IMR-90 (cell line): ENCODE data around the gene ST3GAL4. TPM values are rescaled to one million over a fixed set of nuclear protein-coding genes. Genes with fewer than 3 reads are reported as not detected.

ENCODE experiments used
- ATAC-seq: fragments of 200-7000 bp; cut with Tn5 transposase; 2 replicates; pipeline ENCODE4 v1.9.1; 2020; ENCODE audit warnings: low read depth, mild to moderate bottlenecking, moderate library complexity
- BruUV-seq: library from RNA; stranded (reverse); fragments of 400-500 nt; replicated peaks from 2 replicates; lab custom pipeline; 2021; lab: Mats Ljungman, UMichigan
- CTCF ChIA-PET: fragments of 300-600 bp; formaldehyde crosslinking; extraction: SDS; loops from one replicate; lab custom pipeline; 2021; ENCODE audit warnings: antibody characterized with exemption; lab: Yijun Ruan, JAX
- POLR2A ChIA-PET: fragments of 300-600 bp; sonication (Branson Sonifier 250); formaldehyde crosslinking; loops from one replicate; lab custom pipeline; 2022; ENCODE audit warnings: antibody characterized with exemption; ENCODE audit not compliant: unreplicated experiment; lab: Charles Lee
- DNase-seq: peaks from one replicate; pipeline ENCODE4 v3.0.0; 2013
- H2AFZ ChIP-seq: replicated peaks from 2 replicates; pipeline ENCODE3; 2013; ENCODE audit warnings: low read length, mild to moderate bottlenecking; ENCODE audit not compliant: poor library complexity
- H2AK5ac ChIP-seq: 2 replicates; pipeline ENCODE4 v1.6.1; 2013; ENCODE audit warnings: low read depth, low read length, inconsistent platforms
- H2AK9ac ChIP-seq: replicated peaks from 2 replicates; pipeline ENCODE3; 2013; ENCODE audit warnings: mild to moderate bottlenecking, low read depth, low read length, moderate library complexity; ENCODE audit not compliant: poor library complexity
- H2BK120ac ChIP-seq: 2 replicates; pipeline ENCODE4 v1.6.1; 2013; ENCODE audit warnings: low read depth, low read length, inconsistent platforms
- H2BK15ac ChIP-seq: 3 replicates; pipeline ENCODE4 v1.6.1; 2013; ENCODE audit warnings: low read depth, low read length, inconsistent platforms
- H2BK20ac ChIP-seq: 2 replicates; pipeline ENCODE4 v1.6.1; 2013; ENCODE audit warnings: low read depth, mild to moderate bottlenecking, inconsistent platforms, low read length, moderate library complexity
- H2BK5ac ChIP-seq: 2 replicates; pipeline ENCODE4 v1.6.1; 2013; ENCODE audit warnings: mild to moderate bottlenecking, low read depth, low read length, inconsistent platforms; ENCODE audit not compliant: poor library complexity, severe bottlenecking
- H3K14ac ChIP-seq: replicated peaks from 2 replicates; pipeline ENCODE4 v1.6.1; 2013; ENCODE audit warnings: low read depth, low read length, inconsistent platforms
- H3K18ac ChIP-seq: 2 replicates; pipeline ENCODE4 v1.6.1; 2013; ENCODE audit warnings: low read depth, low read length, control low read depth
- H3K23ac ChIP-seq: 2 replicates; pipeline ENCODE4 v1.6.1; 2013; ENCODE audit warnings: low read depth, low read length, inconsistent platforms
- H3K27ac ChIP-seq: 2 replicates; pipeline ENCODE4 v1.5.1; 2013; ENCODE audit warnings: mild to moderate bottlenecking, control low read depth, low read length; ENCODE audit not compliant: insufficient read depth
- H3K27me3 ChIP-seq: 2 replicates; pipeline ENCODE4 v1.6.1; 2013; ENCODE audit warnings: low read length; ENCODE audit not compliant: control insufficient read depth, insufficient read depth
- H3K36me3 ChIP-seq: 2 replicates; pipeline ENCODE4 v1.6.1; 2013; ENCODE audit warnings: low read length, mixed read lengths; ENCODE audit not compliant: control insufficient read depth, insufficient read depth
- H3K4ac ChIP-seq: 2 replicates; pipeline ENCODE4 v1.6.1; 2013; ENCODE audit warnings: low read depth, low read length, inconsistent platforms
- H3K4me1 ChIP-seq: 2 replicates; pipeline ENCODE4 v1.6.1; 2013; ENCODE audit warnings: low read length, mixed read lengths; ENCODE audit not compliant: control insufficient read depth, insufficient read depth
- H3K4me2 ChIP-seq: 2 replicates; pipeline ENCODE4 v1.6.1; 2013; ENCODE audit warnings: low read depth, mild to moderate bottlenecking, control low read depth, low read length, moderate library complexity
- H3K4me3 ChIP-seq: 2 replicates; pipeline ENCODE4 v1.5.1; 2013; ENCODE audit warnings: low read depth, mild to moderate bottlenecking, control low read depth, low read length, moderate library complexity; ENCODE audit not compliant: insufficient read depth
- H3K56ac ChIP-seq: 2 replicates; pipeline ENCODE4 v1.6.1; 2013; ENCODE audit warnings: low read length, inconsistent platforms; ENCODE audit not compliant: insufficient read depth; ENCODE audit errors: extremely low read depth
- H3K79me1 ChIP-seq, 2 experiments: 2 replicates each; pipeline ENCODE4 v1.6.1; 2013; ENCODE audit warnings: low read length in 2 of 2, inconsistent platforms in 1 of 2, low read depth in 1 of 2
- H3K9ac ChIP-seq: 2 replicates; pipeline ENCODE4 v1.6.1; 2013; ENCODE audit warnings: low read depth, low read length, control low read depth
- H3K9me1 ChIP-seq: 2 replicates; pipeline ENCODE4 v1.6.1; 2013; ENCODE audit warnings: low read length, inconsistent platforms; ENCODE audit not compliant: insufficient read depth
- H3K9me3 ChIP-seq: 2 replicates; pipeline ENCODE4 v1.6.1; 2013; ENCODE audit warnings: low read length; ENCODE audit not compliant: control insufficient read depth, insufficient read depth
- H4K20me1 ChIP-seq: 2 replicates; pipeline ENCODE4 v1.6.1; 2013; ENCODE audit warnings: low read length, inconsistent platforms; ENCODE audit not compliant: insufficient read depth
- H4K5ac ChIP-seq: 2 replicates; pipeline ENCODE4 v1.6.1; 2013; ENCODE audit warnings: mild to moderate bottlenecking, low read depth, low read length, control low read depth
- H4K8ac ChIP-seq, 2 experiments: 2 replicates each; pipeline ENCODE4 v1.6.1; 2013; ENCODE audit warnings: low read depth in 2 of 2, low read length in 2 of 2, control low read depth in 1 of 2, inconsistent platforms in 1 of 2
- H4K91ac ChIP-seq: 2 replicates; pipeline ENCODE4 v1.6.1; 2013; ENCODE audit warnings: low read depth, low read length, inconsistent platforms; ENCODE audit not compliant: insufficient read depth
- CHD1 ChIP-seq: IDR thresholded peaks from 2 replicates; pipeline ENCODE4 v1.6.1; 2012; ENCODE audit warnings: low read depth, low read length, improper control_type of control experiment
- MXI1 ChIP-seq: IDR thresholded peaks from 2 replicates; pipeline ENCODE4 v1.6.1; 2012; ENCODE audit warnings: low read depth, mild to moderate bottlenecking, low read length, moderate library complexity, borderline replicate concordance
- WGBS, 2 experiments: methylation state at CpG; one replicate each; pipeline versions ENCODE4 v1.1.5 to v1.1.7; 2013; ENCODE audit warnings: missing lambda C conversion rate in 2 of 2; ENCODE audit not compliant: insufficient read length in 1 of 2; ENCODE audit errors: extremely low coverage in 2 of 2; 5-methylcytosine and 5-hydroxymethylcytosine counted together
- dilution Hi-C: fragments of 300-500 bp; cut with HindIII; formaldehyde crosslinking; loops from one replicate; pipeline ENCODE4 v1.14.3; 2018; ENCODE audit warnings: low sequenced_read_pairs; ENCODE audit not compliant: unreplicated experiment
- in situ Hi-C: fragments of 300-500 bp; cut with MboI; formaldehyde crosslinking; loops from 3 replicates; pipeline ENCODE4 v1.14.3; 2019; ENCODE audit warnings: low sequenced_read_pairs, inconsistent platforms, mixed read lengths
- intact Hi-C: fragments of 100-400 bp; cut with micrococcal nuclease; formaldehyde crosslinking; loops from 2 replicates; pipeline ENCODE4 v1.10.0; 2022
- polyA plus RNA-seq, 3 experiments: library from polyadenylated mRNA; depleted of rRNA; stranded (reverse); fragments of >200 nt; gene quantifications; 2 replicates each; pipeline ENCODE4 v1.2.3, GENCODE V29; 2012; ENCODE audit warnings: low replicate concordance in 1 of 3
- total RNA-seq: library from RNA; depleted of rRNA; stranded (reverse); fragments of >200 nt; gene quantifications from 2 replicates; pipeline ENCODE4 v1.2.3, GENCODE V29; 2012

The ST3GAL4 gene
- total and polyA plus RNA-seq, 2 of the 4 experiments (the other 2 are of a cell fraction) = 17.0 to 19.7 TPM

DNA sequence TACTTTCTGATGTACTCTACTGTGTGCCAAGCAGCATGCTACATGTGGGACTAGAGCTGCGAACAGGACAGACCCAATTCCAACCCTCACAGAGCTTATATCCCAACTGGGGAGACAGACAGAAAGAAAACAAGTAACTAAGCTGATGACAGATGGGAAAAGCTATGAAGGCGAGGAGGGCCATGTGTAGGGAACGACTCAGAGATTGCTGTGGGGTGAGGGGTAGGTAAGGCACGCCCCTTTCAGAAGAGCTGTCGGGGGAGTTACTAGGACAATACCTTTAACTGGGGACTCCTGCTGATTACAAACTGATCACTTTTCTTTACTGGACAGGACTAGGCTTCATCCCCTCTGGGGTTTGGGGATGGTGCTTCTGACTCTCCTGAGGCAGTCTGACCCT, 48.9 kb downstream of the ST3GAL4 start:
- no CpG with 5 or more reads among the region's 5 CpGs for WGBS, 2 experiments
- Histone ChIP-seq H3K9me3 (peaks cover 3% of the 10 kb centered on the region; the same call in 1 of the 2 replicates), H3K4me2 (no peak overlapping the region), H3K4me3 (no peak overlapping the region), H2BK5ac (no peak overlapping the region), H3K79me1 (no peaks in the 10 kb centered on the region), H4K5ac (no peak overlapping the region), H4K8ac (no peak overlapping the region), H3K27me3 (no peaks in the 10 kb centered on the region), H4K20me1 (no peaks in the 10 kb centered on the region), H3K14ac (no peak overlapping the region), H3K36me3 (peaks cover 10% of the 10 kb centered on the region; the same call in 1 of the 2 replicates), H3K18ac (no peak overlapping the region), H3K9ac (no peak overlapping the region), H2BK20ac (no peak overlapping the region), H2BK15ac (no peak overlapping the region), H3K23ac (no peak overlapping the region), H2AK5ac (no peak overlapping the region), H2BK120ac (no peak overlapping the region), H3K4ac (no peak overlapping the region), H2AK9ac (peak overlapping the region; percentile 17), H3K4me1 (peaks cover 4% of the 10 kb centered on the region; the same call in 1 of the 2 replicates), H3K56ac (no peak overlapping the region), H2AFZ (no peak overlapping the region), H3K27ac (no peak overlapping the region), H4K91ac (no peak overlapping the region), H3K9me1 (peaks cover 11% of the 10 kb centered on the region)
- ChIA-PET POLR2A (no interaction called here), CTCF (no interaction called here)
- ATAC-seq = peak; percentile 57
- TF ChIP-seq MXI1 = peak; percentile 26; the same call in 1 of the 2 replicates
- no peak for TF ChIP-seq CHD1
- in situ Hi-C loops = no loop called here
- BruUV-seq = no TSS peak
- dilution Hi-C loops = no loop called here
- intact Hi-C loops = no loop called here
- peak; percentile 18 for DNase-seq
